Stomach (tissue), 4 donors: ENCODE measurements around the gene ATG2B.

Source experiments
- CTCF ChIP-seq, 7 experiments: fragments of 450-650 bp in 4 of 7; fragments of 200-600 bp in 3 of 7; sonication (generic) in 3 of 7; IDR thresholded peaks; one replicate each; pipeline ENCODE4 v1.5.1; 2016 to 2019; ENCODE audit warnings: antibody characterized with exemption in 7 of 7, control low read depth in 2 of 7, mild to moderate bottlenecking in 1 of 7
- EP300 ChIP-seq: sonication (generic); formaldehyde crosslinking; IDR thresholded peaks from one replicate; pipeline ENCODE4 v1.6.1; 2017; ENCODE audit warnings: antibody characterized with exemption
- POLR2A ChIP-seq, 4 donors: fragments of 450-650 bp; IDR thresholded peaks; one replicate each; pipeline ENCODE4 v1.6.1; 2016; ENCODE audit warnings: antibody characterized with exemption in 4 of 4, control low read depth in 2 of 4, mild to moderate bottlenecking in 1 of 4, moderate library complexity in 1 of 4
- POLR2AphosphoS5 ChIP-seq, 3 donors: sonication (generic); formaldehyde crosslinking; IDR thresholded peaks; one replicate each; pipeline ENCODE4 v1.6.1; 2016; ENCODE audit warnings: antibody characterized with exemption in 3 of 3

- TF ChIP-seq CTCF (IDR thresholded peaks at IDR 0.05) (no peak), POLR2AphosphoS5 (IDR thresholded peaks at IDR 0.05) (peak in 1 of 3 donors; percentile 20), EP300 (no peak), POLR2A (IDR thresholded peaks at IDR 0.05) (no peak)
Observed at GRCh38 chr14:96363751-96364336, 703 bp upstream of the ATG2B start.
